ENCODE results near the gene CARD9. TPM values are rescaled to one million over a fixed set of nuclear protein-coding genes. Genes with fewer than 3 reads are reported as not detected.

Gene CARD9
- total RNA-seq, 4 donors from 2014 or later: 2.5 to 6.9 (median 4.9) TPM

- no peak for DNase-seq (ENCODE audit: low spot score)
- TF ChIP-seq CTCF (IDR thresholded peaks at IDR 0.05): no peak
Observed at GRCh38 chr9:136347472-136348256, 25.8 kb downstream of the CARD9 start.

GRCh38 chr9:136346927-136347465, 26.5 kb downstream of the CARD9 start:
- no peak for DNase-seq (ENCODE audit: low spot score)

More at GRCh38 chr9:136347472-136348256, 25.8 kb downstream of the CARD9 start:
- no peak for ATAC-seq (ENCODE audit: low FRiP score)

GRCh38 chr9:136346157-136346481, 27.4 kb downstream of the CARD9 start:
- no peak for TF ChIP-seq CTCF (IDR thresholded peaks at IDR 0.05)
- ATAC-seq (ENCODE audit: low FRiP score) (no peak), DNase-seq (ENCODE audit: low spot score) (no peak)

More at GRCh38 chr9:136346927-136347465, 26.5 kb downstream of the CARD9 start:
- no peak for TF ChIP-seq CTCF (IDR thresholded peaks at IDR 0.05)
- no peak for ATAC-seq (ENCODE audit: low FRiP score)

- no peak for DNase-seq (ENCODE audit: low spot score)
- ATAC-seq (ENCODE audit: low FRiP score): peak; percentile 47
- TF ChIP-seq CTCF (IDR thresholded peaks at IDR 0.05): no peak
Observed at GRCh38 chr9:136345281-136346156, 27.9 kb downstream of the CARD9 start.

GRCh38 chr9:136344544-136345280, 28.8 kb downstream of the CARD9 start:
- DNase-seq (ENCODE audit: low spot score) (no peak), ATAC-seq (ENCODE audit: low FRiP score) (no peak)
- TF ChIP-seq CTCF (IDR thresholded peaks at IDR 0.05): no peak

- TF ChIP-seq CTCF (IDR thresholded peaks at IDR 0.05): no peak
- no peak for ATAC-seq (ENCODE audit: low FRiP score)
- DNase-seq (ENCODE audit: low spot score): no peak
Observed at GRCh38 chr9:136343884-136344269, 29.6 kb downstream of the CARD9 start.
